GM21529 (cell line): Measurements from ENCODE around the gene MPPE1.
A peak's percentile ranks its signal among the peaks of the same experiment; 100 is the strongest.
"Not testable (repeated sequence)": the region's sequence is repeated elsewhere in the genome, so short reads cannot be mapped to it uniquely, and the experiment has no call there.

Experiments
- ATAC-seq: cut with Tn5 transposase; IDR thresholded peaks from one replicate; pipeline ENCODE4 v1.9.1; 2021; ENCODE audit not compliant: unreplicated experiment

Gene MPPE1

GRCh38 chr18:11908182-11909060 is at the start of gene MPPE1:
TSS of gene MPPE1 (minus strand) at chr18:11908317. CDS start at chr18:11897264, 11,053 bp downstream.
- peak; percentile 88 for ATAC-seq

DNA sequence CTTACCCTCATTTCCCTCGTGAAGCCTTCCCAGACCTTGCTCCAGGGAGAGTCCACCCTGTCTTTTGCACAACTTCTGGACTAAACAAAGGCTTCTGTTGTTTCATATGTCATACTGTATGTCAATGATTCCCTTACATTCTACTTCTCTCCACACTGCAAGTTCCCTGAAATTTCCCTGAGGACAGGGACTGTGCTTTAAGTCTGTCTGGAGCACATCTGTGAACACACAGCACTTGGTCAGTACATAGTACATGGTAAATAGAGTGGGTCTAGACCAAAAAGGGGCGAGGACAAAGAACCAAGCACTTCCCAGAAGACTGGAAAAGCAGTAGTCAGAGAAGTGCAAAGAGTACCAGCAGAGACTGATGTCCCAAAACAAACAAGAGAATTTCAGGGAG is 49.5 kb upstream of the MPPE1 start:
- no peak for ATAC-seq

DNA sequence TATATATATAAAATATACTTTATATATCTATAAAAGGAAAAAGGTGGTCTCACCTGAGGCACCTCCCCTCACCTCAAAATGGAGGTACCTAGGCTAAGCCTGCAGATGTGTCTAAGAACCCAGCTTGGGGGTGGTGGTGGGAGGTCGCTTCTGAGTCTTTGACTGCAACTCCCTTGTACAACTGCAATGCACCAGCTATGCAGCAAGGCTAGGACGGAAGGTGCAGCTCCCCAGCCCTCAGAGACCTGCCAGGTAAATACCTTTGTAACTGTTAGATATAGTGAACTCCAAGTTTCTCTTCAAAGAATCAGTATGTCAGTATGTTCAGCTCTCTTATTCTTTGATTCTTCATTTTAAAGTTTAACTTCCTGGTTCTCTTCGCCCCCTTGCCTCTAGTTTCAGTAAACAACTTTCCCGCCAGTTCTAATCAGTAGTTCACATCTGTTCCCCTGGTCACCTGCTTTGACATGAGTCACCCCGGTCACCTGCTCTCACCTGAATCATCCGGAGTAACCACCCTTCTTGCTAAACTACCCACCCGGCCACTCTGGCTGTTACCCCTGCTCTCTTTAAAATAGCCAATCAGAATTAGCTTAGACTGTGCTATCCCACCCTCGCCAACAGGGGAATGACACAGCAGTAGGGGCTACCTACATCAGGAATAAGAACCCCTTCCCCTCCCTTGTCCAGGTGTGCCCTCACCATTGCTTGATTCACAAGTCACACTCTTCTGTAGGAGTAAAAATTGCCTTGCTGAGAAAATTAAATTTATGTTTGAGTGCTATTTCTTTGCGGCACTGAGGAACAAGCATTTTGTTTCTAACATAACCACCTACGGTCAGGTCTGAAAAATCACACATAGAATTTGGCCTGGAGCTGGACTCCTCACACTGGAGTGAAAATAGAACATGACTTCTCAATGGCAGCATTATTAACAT is 48.5 kb upstream of the MPPE1 start:
- ATAC-seq: no peak

DNA sequence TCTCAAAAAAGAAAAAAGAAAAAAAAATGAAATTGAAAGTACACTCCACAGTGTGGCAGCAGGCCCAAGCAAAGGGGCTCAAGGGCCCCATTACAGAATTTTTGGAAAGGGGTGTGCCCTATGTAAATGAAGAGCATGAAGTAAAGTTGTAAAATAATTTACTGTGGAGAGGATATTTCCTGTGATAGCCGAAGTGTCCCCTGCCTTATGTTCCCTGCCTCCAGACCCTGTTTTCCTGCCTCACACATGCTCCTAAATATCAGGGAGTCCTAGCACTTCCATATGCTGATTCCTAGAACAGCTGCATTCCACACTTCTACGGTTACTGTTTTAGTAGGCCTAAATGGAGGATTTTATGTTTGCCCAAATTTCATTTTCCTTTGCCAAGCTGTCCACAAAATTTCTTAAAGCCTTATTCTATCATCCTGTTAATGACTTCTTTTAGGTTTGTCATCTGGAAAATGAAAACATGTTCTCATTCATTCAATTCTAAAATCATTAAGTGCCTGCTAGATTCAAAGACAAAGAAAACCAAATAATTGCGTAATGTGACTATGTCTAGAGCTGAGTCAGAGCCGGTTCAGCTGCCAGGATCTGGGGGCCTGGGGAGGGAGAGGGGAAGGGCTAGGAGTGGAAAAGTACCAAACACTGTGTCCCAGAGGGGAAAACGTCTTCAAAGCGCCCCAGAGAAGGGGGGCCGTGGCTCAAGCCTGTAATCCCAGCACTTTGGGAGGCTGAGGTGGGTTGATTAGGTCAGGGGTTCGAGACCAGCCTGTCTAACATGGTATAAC is 47.3 kb upstream of the MPPE1 start:
- no peak for ATAC-seq

DNA sequence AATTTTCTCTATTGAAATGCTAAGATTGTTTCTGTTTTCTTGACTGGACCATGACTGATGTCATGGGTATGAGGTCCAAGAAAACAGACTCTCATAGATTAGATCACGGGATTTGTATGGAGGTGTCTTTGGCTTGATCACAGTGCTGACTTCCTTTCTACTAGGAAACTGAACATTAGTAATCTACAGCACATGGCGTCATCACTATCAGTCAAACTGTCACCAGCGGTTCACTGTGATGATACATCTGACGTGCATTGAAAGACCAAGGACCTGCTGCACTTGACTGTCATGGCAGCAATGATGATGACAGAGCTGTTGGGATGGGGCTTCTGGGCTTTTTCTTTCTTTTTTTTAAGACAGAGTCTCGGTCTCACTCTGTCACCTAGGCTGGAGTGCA is 45.0 kb upstream of the MPPE1 start:
- no peak for ATAC-seq

- no peak for ATAC-seq
Observed at GRCh38 chr18:11951390-11951851, 43.3 kb upstream of the MPPE1 start.

- ATAC-seq: no peak
Observed at GRCh38 chr18:11950824-11951223, 42.7 kb upstream of the MPPE1 start.

GRCh38 chr18:11948852-11949523 is 40.9 kb upstream of the MPPE1 start:
- ATAC-seq: no peak

GRCh38 chr18:11947214-11948191 is 39.4 kb upstream of the MPPE1 start:
- peak; percentile 86 for ATAC-seq

DNA sequence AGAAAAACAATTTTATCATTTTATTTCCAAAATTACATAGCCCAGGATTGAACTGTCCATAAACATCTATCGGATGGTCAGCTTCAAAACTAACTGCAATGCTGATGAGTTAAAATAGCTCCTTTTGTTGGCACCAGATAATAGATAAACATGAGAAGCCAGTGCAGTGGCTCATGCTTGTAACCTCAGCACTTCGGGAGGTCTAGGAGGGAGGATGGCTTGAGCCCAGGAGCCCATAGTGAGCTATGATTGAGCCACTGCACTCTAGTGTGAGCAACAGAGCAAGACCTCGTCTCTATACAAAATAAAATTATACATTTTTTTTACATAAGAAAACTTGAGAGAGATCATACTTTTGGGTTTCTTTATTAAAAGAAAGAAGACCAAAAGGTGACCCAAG is 38.6 kb upstream of the MPPE1 start:
- ATAC-seq: no peak

DNA sequence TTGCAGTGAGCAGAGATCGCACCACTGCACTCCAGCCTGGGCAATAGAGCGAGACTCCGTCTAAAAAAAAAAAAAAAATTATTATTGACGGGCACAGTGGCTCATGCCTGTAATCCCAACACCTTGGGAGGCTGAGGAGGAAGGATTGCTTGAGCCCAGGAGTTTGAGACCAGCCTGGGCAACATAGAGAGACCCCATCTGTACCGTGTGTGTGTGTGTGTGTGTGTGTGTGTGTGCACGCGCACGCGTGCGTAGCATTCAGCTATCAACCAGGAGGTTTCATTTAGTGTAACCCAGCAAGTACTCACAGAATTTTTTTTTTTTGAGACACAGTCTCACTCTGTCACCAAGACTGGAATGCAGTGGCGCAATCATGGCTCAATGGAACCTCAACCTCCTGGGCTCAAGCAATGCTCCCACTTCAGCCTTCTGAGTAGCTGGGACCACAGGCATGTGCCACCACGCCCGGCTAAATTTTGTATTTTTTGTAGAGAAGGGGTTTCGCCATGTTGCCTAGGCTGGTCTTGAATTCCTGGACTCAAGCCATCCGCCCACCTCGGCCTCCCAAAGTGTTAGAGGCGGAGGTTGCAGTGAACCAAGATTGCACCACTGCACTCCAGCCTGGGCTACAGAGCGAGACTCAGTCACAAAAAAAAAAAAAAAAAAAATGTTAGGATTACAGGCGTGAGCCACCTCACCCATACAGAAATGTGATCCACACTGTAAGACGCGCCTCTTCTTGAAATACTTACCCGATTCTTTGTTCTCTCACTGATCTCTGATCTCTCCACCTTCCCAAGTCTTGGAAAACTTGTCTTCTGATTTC is 37.9 kb upstream of the MPPE1 start:
- ATAC-seq: not testable (repeated sequence)

- ATAC-seq: no peak
Observed at GRCh38 chr18:11944786-11945185, 36.7 kb upstream of the MPPE1 start.

DNA sequence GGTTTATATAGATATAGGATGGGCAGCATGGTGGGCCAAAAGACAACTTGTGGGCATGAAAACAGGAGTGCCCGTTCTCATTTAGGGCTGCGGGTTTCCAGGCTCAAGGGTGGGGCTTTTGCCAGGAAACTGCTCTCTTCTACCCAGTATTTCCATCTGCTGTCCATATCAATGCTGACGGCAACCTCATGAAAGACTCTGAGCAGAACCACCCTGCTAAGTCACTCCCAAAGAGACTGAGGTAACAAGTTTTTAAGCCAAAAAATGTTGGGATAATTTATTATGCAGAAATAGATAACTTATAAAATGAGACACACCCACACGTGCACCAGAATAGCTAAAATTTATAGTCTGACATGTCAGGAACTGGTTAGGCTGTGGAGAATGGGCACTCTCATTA is 36.1 kb upstream of the MPPE1 start:
- ATAC-seq: no peak

DNA sequence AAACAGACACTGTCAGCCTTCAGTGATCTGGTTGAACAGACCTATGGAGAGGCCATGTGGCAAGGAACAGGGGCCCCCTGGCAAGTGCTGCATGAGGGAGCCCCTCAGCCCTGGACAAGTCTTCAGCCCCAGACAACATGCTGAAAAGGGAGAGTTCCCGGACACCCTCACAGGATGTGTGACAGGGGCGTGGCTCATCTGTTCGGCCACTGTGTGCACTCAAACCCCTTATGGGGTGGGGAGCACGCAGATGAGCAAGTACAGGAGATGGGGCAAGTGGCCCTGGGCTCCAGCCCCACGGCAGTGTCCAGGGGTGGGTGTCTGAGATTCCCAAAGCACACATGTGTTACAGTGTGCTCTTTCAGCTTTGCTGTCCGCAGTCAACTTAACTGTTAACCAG is 35.4 kb upstream of the MPPE1 start:
- no peak for ATAC-seq

- no peak for ATAC-seq
Observed at GRCh38 chr18:11940956-11941355, 32.8 kb upstream of the MPPE1 start.

DNA sequence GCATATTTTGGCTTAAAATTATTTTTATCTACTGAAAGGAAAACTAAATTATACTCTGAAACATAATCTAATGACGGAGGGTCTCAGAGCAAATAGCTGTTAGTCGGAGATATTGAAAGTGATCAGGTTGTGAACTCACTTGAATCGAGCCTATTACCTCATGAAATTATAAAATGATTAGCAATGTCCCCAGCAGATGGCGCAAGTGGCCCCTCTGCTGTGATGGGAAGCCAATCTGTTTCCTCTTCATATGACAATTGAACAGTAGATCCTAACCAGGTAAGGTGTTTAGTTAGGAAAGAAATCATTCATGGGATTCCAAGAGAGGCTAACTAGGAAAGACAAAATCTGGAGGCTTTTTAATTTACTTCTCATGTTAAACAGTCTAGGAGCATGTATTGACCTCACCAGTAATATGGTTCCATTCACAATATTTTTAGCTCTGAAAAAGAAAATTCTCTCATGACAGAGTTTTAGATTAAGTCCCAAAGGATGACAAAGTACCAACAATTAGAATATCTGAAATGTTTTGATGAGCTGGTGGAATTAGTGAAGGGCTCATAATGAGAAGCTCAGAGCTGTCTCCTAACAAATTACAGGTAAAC is 29.9 kb upstream of the MPPE1 start:
- ATAC-seq: peak; percentile 58

DNA sequence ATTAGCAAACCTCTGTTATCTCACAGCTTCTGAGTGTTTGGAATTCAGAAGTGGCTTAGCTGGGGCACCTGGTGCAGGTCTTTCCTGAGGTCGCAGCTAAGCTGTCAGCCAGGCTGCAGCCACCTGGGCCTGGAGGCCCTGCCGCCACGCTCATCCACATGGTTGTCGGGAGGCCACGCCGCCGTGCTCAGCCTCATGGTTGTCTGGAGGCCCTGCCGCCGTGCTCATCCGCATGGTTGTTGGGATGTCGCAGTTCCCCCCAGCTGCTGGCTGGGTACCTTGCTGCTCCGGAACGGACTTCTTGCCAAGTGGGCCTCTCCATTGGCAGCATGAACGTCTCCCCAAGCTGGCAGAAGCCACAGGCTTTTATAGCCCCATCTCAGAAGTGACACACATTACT is 24.3 kb upstream of the MPPE1 start:
- ATAC-seq: no peak

- no peak for ATAC-seq
Observed at GRCh38 chr18:11927497-11927896, 19.4 kb upstream of the MPPE1 start.
